Muscle of leg (tissue), 11 donors: ENCODE data around the gene SLC39A11. TPM values are rescaled to one million over a fixed set of nuclear protein-coding genes. Genes with fewer than 3 reads are reported as not detected.
"Not testable (repeated sequence)": the region's sequence is repeated elsewhere in the genome, so short reads cannot be mapped to it uniquely, and the experiment has no call there.

Experiments
- DNase-seq: peaks from one replicate; pipeline ENCODE4 v3.0.0; 2013
- H3K27ac ChIP-seq: one replicate; pipeline ENCODE4 v1.5.1; 2013; ENCODE audit warnings: mild to moderate bottlenecking, low read length, control low read depth
- H3K27me3 ChIP-seq: one replicate; pipeline ENCODE4 v1.6.1; 2013; ENCODE audit warnings: low read length; ENCODE audit not compliant: control insufficient read depth, insufficient read depth
- H3K36me3 ChIP-seq: one replicate; pipeline ENCODE4 v1.6.1; 2013; ENCODE audit warnings: low read length; ENCODE audit not compliant: control insufficient read depth, insufficient read depth
- H3K4me1 ChIP-seq: one replicate; pipeline ENCODE4 v1.6.1; 2013; ENCODE audit warnings: low read length; ENCODE audit not compliant: control insufficient read depth, insufficient read depth
- H3K4me3 ChIP-seq: one replicate; pipeline ENCODE4 v1.5.1; 2013; ENCODE audit warnings: low read length, control low read depth
- H3K9me3 ChIP-seq: replicated peaks from 2 replicates; pipeline ENCODE4 v1.6.1; 2013; ENCODE audit warnings: low read depth, low read length; ENCODE audit not compliant: control insufficient read depth
- WGBS: methylation state at CpG from one replicate; pipeline ENCODE4 v1.1.5; 2013; ENCODE audit warnings: missing lambda C conversion rate; ENCODE audit not compliant: insufficient coverage; 5-methylcytosine and 5-hydroxymethylcytosine counted together
- polyA plus RNA-seq, 8 donors: library from polyadenylated mRNA; unstranded; fragments of 120-200 nt; gene quantifications; one replicate each; pipeline versions ENCODE4 v1.2.1 to v1.2.3, GENCODE V29; 2013; ENCODE audit warnings: inconsistent platforms in 1 of 8, low replicate concordance in 1 of 8; ENCODE audit not compliant: insufficient read length in 8 of 8, insufficient read depth in 1 of 8
- total RNA-seq: library from RNA; stranded (reverse); fragments of 120-200 nt; gene quantifications from one replicate; pipeline ENCODE4 v1.2.4, GENCODE V29; 2013

Gene SLC39A11
- total and polyA plus RNA-seq, 9 donors, result 8.7 to 13.6 (median 10.0) TPM

GRCh38 chr17:72942579-72942978, 149.9 kb downstream of the SLC39A11 start:
- no peaks in the 10 kb centered on the region for H3K9me3 ChIP-seq
- no peaks in the 10 kb centered on the region for H3K4me1 ChIP-seq
- DNase-seq, result peak; percentile 68
- no peaks in the 10 kb centered on the region for H3K27me3 ChIP-seq
- H3K27ac ChIP-seq, result no peak overlapping the region
- no peaks in the 10 kb centered on the region for H3K36me3 ChIP-seq
- H3K4me3 ChIP-seq, result no peak overlapping the region
- no CpG with 5 or more reads among the region's 6 CpGs for WGBS

DNA sequence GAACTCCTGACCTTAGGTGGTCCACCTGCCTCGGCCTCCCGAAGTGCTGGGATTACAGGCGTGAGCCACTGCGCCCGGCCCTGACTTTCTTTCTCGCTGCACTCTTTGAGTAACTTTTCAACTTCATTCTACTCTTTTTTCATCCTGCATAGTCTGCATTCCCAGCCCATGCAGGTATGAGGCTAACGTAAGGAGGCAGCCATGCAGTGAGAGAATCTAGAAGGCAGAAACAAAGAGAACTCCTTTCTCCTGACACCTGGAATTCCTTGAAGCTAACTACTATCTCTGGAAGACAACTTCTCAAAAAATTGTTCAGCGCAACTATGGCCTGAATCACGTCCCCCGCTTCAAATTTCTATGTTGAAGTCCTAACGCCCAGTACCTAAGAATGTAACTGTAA, 152.0 kb downstream of the SLC39A11 start:
- H3K4me3 ChIP-seq, result no peak overlapping the region
- no peaks in the 10 kb centered on the region for H3K9me3 ChIP-seq
- no peaks in the 10 kb centered on the region for H3K4me1 ChIP-seq
- no peak overlapping the region for H3K27ac ChIP-seq
- DNase-seq, result no peak
- H3K27me3 ChIP-seq, result no peaks in the 10 kb centered on the region
- 83% methylated on average over 1 of the region's 11 CpGs for WGBS
- no peaks in the 10 kb centered on the region for H3K36me3 ChIP-seq

GRCh38 chr17:72938482-72938881, 154.0 kb downstream of the SLC39A11 start:
- Histone ChIP-seq H3K4me3 (no peak overlapping the region), H3K27me3 (no peaks in the 10 kb centered on the region), H3K9me3 (no peaks in the 10 kb centered on the region), H3K36me3 (no peaks in the 10 kb centered on the region), H3K4me1 (no peaks in the 10 kb centered on the region), H3K27ac (no peak overlapping the region)
- no CpG with 5 or more reads among the region's 3 CpGs for WGBS
- DNase-seq, result no peak

- Histone ChIP-seq H3K27me3 (no peaks in the 10 kb centered on the region), H3K4me1 (no peaks in the 10 kb centered on the region), H3K36me3 (no peaks in the 10 kb centered on the region), H3K4me3 (no peak overlapping the region), H3K9me3 (no peaks in the 10 kb centered on the region), H3K27ac (no peak overlapping the region)
- 63% methylated on average over 3 of the region's 5 CpGs for WGBS
- no peak for DNase-seq
Measured at GRCh38 chr17:72937707-72938106, 154.8 kb downstream of the SLC39A11 start.

DNA sequence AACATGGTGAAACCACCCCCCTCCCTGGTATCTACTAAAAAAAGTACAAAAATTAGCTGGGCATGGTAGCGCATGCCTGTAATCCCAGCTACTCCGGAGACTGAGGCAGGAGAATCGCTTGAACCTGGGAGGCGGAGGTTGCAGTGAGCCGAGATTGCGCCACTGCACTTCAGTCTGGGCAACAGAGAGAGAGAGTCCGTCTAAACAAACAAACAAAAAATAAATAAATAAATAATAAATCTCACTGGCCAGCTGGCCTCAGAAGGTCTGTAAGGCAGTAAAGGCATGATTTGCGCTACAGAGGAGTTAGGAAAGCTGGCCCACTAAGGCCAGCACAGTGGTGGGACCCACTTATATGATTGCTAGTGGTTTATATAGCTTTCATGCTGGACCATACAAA, 155.2 kb downstream of the SLC39A11 start:
- DNase-seq, H3K27ac ChIP-seq, H3K4me3 ChIP-seq, H3K9me3 ChIP-seq, H3K4me1 ChIP-seq, H3K27me3 ChIP-seq, H3K36me3 ChIP-seq: not testable (repeated sequence)
- no CpG with 5 or more reads among the region's 8 CpGs for WGBS

GRCh38 chr17:72935984-72936383, 156.5 kb downstream of the SLC39A11 start:
- no peaks in the 10 kb centered on the region for H3K27me3 ChIP-seq
- WGBS, result 100% methylated on average over 5 of the region's 8 CpGs
- H3K36me3 ChIP-seq, result no peaks in the 10 kb centered on the region
- H3K4me3 ChIP-seq, result no peak overlapping the region
- H3K4me1 ChIP-seq, result no peaks in the 10 kb centered on the region
- DNase-seq, result no peak
- H3K27ac ChIP-seq, result no peak overlapping the region
- no peaks in the 10 kb centered on the region for H3K9me3 ChIP-seq

GRCh38 chr17:72934927-72935326, 157.6 kb downstream of the SLC39A11 start:
- no peaks in the 10 kb centered on the region for H3K4me1 ChIP-seq
- no peaks in the 10 kb centered on the region for H3K36me3 ChIP-seq
- no peaks in the 10 kb centered on the region for H3K27me3 ChIP-seq
- no peak overlapping the region for H3K27ac ChIP-seq
- WGBS, result 93% methylated on average over 3 of the region's 8 CpGs
- no peak overlapping the region for H3K4me3 ChIP-seq
- H3K9me3 ChIP-seq, result no peaks in the 10 kb centered on the region
- DNase-seq, result no peak

- Histone ChIP-seq H3K27me3 (no peaks in the 10 kb centered on the region), H3K4me3 (no peak overlapping the region), H3K4me1 (no peaks in the 10 kb centered on the region), H3K36me3 (no peaks in the 10 kb centered on the region), H3K9me3 (no peaks in the 10 kb centered on the region), H3K27ac (no peak overlapping the region)
- no peak for DNase-seq
- WGBS, result 85% methylated on average over 4 of the region's 5 CpGs
Measured at GRCh38 chr17:72931635-72932034, 160.9 kb downstream of the SLC39A11 start.

DNA sequence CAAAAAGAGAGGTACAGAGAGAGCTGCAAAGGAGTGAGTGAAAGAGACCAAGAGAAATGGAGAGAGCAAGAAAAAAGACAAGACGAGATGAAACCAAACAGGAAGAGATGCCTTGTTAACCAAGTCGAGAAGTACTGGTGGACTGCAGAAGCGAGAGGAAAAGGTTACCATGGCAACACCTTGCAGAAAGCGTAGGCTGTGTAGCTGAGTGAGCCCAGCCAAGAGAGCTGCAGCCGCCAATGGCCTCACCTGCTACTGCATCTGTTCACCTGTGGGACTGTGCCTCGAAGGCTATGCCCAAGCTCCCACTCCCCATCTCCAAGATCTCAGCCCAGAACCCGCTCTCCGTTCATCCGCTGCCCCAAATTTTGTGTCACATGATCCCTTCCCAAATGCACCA, 161.3 kb downstream of the SLC39A11 start:
- Histone ChIP-seq H3K4me1 (no peaks in the 10 kb centered on the region), H3K27me3 (no peaks in the 10 kb centered on the region)
- WGBS, result 69% methylated on average over 9 of the region's 9 CpGs

DNA sequence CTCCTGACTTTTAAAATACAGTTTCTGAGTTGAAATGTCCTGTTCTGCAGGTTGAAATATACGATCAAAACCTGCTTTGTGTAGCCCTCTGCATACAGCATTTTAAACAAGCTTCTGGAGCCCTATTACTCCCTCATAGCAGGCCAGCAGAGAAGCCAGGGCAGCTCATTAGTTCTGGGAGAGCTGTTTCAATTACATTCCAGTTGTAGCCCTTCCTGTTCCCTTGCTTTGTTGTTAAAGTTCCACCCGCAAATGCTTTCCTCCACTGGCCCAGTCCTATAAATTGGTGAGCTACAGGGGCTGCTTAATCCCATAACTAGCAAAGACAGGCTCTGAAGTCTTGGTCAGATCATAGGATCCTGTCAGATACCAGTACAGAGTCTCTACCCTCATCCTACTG, 162.5 kb downstream of the SLC39A11 start:
- Histone ChIP-seq H3K4me3 (no peak overlapping the region), H3K27ac (no peak overlapping the region), H3K27me3 (no peaks in the 10 kb centered on the region), H3K9me3 (no peaks in the 10 kb centered on the region), H3K36me3 (no peaks in the 10 kb centered on the region), H3K4me1 (no peaks in the 10 kb centered on the region)
- no CpG with 5 or more reads among the region's 2 CpGs for WGBS
- DNase-seq, result no peak

More for the DNA sequence above, 161.3 kb downstream of the SLC39A11 start:
- H3K27ac ChIP-seq, result no peak overlapping the region
- H3K9me3 ChIP-seq, result no peaks in the 10 kb centered on the region
- no peak for DNase-seq
- no peak overlapping the region for H3K4me3 ChIP-seq
- no peaks in the 10 kb centered on the region for H3K36me3 ChIP-seq

DNA sequence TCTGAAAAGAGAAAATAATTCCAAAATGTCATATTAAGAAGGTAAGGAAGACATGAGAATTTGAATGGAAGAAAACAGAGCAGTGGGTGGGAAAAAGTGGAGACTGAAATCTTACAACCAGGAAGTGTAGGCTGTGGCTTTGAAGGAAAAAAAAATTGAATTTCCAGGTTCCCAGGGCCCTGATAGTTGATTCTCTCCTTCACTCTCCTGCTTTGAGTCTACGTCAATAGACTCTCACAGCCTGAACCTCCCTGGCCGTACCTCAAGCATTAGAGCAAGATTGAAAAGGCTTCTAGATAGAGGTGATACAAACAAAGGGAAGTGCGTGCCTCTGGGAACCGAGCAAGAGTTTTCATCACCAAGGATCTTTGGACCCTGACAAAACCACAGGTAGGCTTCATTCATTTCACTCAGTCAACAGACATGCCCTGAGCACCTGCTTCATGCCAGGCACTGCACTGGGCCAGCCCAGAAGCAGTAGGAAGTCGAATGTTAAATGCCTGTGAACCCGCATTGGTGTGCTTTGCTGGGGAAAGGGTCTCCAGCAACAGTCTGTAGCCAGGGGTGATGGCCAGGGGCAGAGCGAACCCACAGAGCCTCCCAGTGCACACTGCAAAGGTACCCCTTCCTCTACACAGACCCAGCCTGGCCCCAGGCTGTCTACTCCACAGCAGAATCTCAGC, 163.9 kb downstream of the SLC39A11 start:
- no peaks in the 10 kb centered on the region for H3K4me1 ChIP-seq
- DNase-seq, result no peak
- 92% methylated on average over 4 of the region's 7 CpGs for whole genome bisulfite sequencing
- no peak overlapping the region for H3K27ac ChIP-seq
- H3K4me3 ChIP-seq, result no peak overlapping the region
- H3K9me3 ChIP-seq, result no peaks in the 10 kb centered on the region
- H3K36me3 ChIP-seq, result no peaks in the 10 kb centered on the region
- H3K27me3 ChIP-seq, result no peaks in the 10 kb centered on the region
